Measurements from ENCODE around the gene ADARB2. TPM values are rescaled to one million over a fixed set of nuclear protein-coding genes. Genes with fewer than 3 reads are reported as not detected.

Gene ADARB2
- total RNA-seq, 4 donors from 2014 or later: 2.3 to 3.7 (median 2.6) TPM

- intact Hi-C loops (cut with DNase I): no loop called here
- Histone ChIP-seq H3K27me3 (peaks cover 0 to 17% (median 0%) of the 10 kb centered on the region in 4 donors), H3K36me3 (no peaks in the 10 kb centered on the region), H3K9me3 (no peaks in the 10 kb centered on the region), H3K4me3 (no peak overlapping the region), H3K27ac (replicated peaks in 1 of 4) (no peak overlapping the region), H3K4me1 (no peaks in the 10 kb centered on the region)
- no peak for DNase-seq (ENCODE audit: extremely low spot score)
- no peak for TF ChIP-seq EP300 (IDR thresholded peaks at IDR 0.05)
- no peak for TF ChIP-seq POLR2AphosphoS5 (IDR thresholded peaks at IDR 0.05)
- no peak for TF ChIP-seq POLR2A (IDR thresholded peaks at IDR 0.05; ENCODE audit: low read depth)
- no peak for TF ChIP-seq CTCF (IDR thresholded peaks at IDR 0.05)
- 91% methylated on average over 7 of the region's 7 CpGs for WGBS
Measured at GRCh38 chr10:1550291-1550595, 187.1 kb downstream of the ADARB2 start.

- intact Hi-C loops (cut with DNase I): no loop called here
- no peaks in the 10 kb centered on the region for H3K4me1 ChIP-seq
- WGBS: 71% methylated on average over 17 of the region's 17 CpGs
Measured at GRCh38 chr10:1549591-1550290, 187.6 kb downstream of the ADARB2 start.

GRCh38 chr10:1548596-1548995 lies 188.7 kb downstream of the ADARB2 start:
- TF ChIP-seq CTCF (IDR thresholded peaks at IDR 0.05) (no peak), EP300 (IDR thresholded peaks at IDR 0.05) (no peak), POLR2AphosphoS5 (IDR thresholded peaks at IDR 0.05) (no peak)
- Histone ChIP-seq H3K36me3 (no peaks in the 10 kb centered on the region), H3K9me3 (no peaks in the 10 kb centered on the region), H3K4me1 (no peaks in the 10 kb centered on the region), H3K4me3 (no peak overlapping the region), H3K27ac (replicated peaks in 1 of 4) (no peak overlapping the region), H3K27me3 (peaks cover 0 to 22% (median 0%) of the 10 kb centered on the region in 4 donors)
- WGBS: 84% methylated on average over 7 of the region's 7 CpGs
- no peak for DNase-seq (ENCODE audit: extremely low spot score)
- intact Hi-C loops (cut with DNase I): no loop called here

More at GRCh38 chr10:1549591-1550290, 187.6 kb downstream of the ADARB2 start:
- H3K27me3 ChIP-seq: peaks cover 0 to 17% (median 0%) of the 10 kb centered on the region in 4 donors
- H3K4me3 ChIP-seq: no peak overlapping the region
- H3K36me3 ChIP-seq: no peaks in the 10 kb centered on the region
- no peak overlapping the region for H3K27ac ChIP-seq (replicated peaks in 1 of 4)
- no peak for DNase-seq (ENCODE audit: extremely low spot score)
- no peaks in the 10 kb centered on the region for H3K9me3 ChIP-seq
- TF ChIP-seq POLR2AphosphoS5 (IDR thresholded peaks at IDR 0.05) (no peak), EP300 (IDR thresholded peaks at IDR 0.05) (no peak), CTCF (IDR thresholded peaks at IDR 0.05) (no peak), POLR2A (IDR thresholded peaks at IDR 0.05; ENCODE audit: low read depth) (no peak)

GRCh38 chr10:1548146-1548545 lies 189.2 kb downstream of the ADARB2 start:
- Histone ChIP-seq H3K36me3 (no peaks in the 10 kb centered on the region), H3K4me3 (no peak overlapping the region), H3K9me3 (no peaks in the 10 kb centered on the region), H3K4me1 (no peaks in the 10 kb centered on the region), H3K27ac (replicated peaks in 1 of 4) (no peak overlapping the region), H3K27me3 (peaks cover 0 to 22% (median 0%) of the 10 kb centered on the region in 4 donors)
- DNase-seq (ENCODE audit: extremely low spot score): no peak
- no peak for TF ChIP-seq CTCF (IDR thresholded peaks at IDR 0.05)
- TF ChIP-seq POLR2A (IDR thresholded peaks at IDR 0.05; ENCODE audit: low read depth): no peak
- no peak for TF ChIP-seq EP300 (IDR thresholded peaks at IDR 0.05)
- TF ChIP-seq POLR2AphosphoS5 (IDR thresholded peaks at IDR 0.05): no peak
- WGBS: 86% methylated on average over 7 of the region's 7 CpGs
- intact Hi-C loops (cut with DNase I): no loop called here

All from esophagus muscularis mucosa (tissue), 4 donors.